ENCODE measurements around the gene ATP4B. TPM values are rescaled to one million over a fixed set of nuclear protein-coding genes. Genes with fewer than 3 reads are reported as not detected.
A peak's percentile ranks its signal among the peaks of the same experiment; 100 is the strongest.

Gene ATP4B
- total RNA-seq, 1 experiment from 2014 or later: not detected

- Histone ChIP-seq H3K9me3 (replicated peaks) (0 out of 2 replicates have a peak, but pooled peaks cover 4% of the 10 kb centered on the region), H3K27ac (no peak overlapping the region), H3K27me3 (replicated peaks) (no peaks in the 10 kb centered on the region), H3K4me3 (no peak overlapping the region), H3K4me1 (replicated peaks) (no peaks in the 10 kb centered on the region), H3K36me3 (no peaks in the 10 kb centered on the region; the same call in 1 of the 2 replicates)
- peak in 1 of 2 experiments; percentile 64 for DNase-seq (ENCODE audit: low read depth in 1 of 2, low spot score in 2 of 2)
Observed at GRCh38 chr13:113653264-113654174, 4.5 kb downstream of the ATP4B start.

- Histone ChIP-seq H3K27me3 (replicated peaks) (no peaks in the 10 kb centered on the region), H3K27ac (no peak overlapping the region), H3K9me3 (replicated peaks) (0 out of 2 replicates have a peak, but pooled peaks cover 4% of the 10 kb centered on the region), H3K36me3 (peaks cover 4% of the 10 kb centered on the region; the same call in 1 of the 2 replicates), H3K4me3 (no peak overlapping the region), H3K4me1 (replicated peaks) (no peaks in the 10 kb centered on the region)
- peak in 1 of 2 experiments; percentile 58 for DNase-seq (ENCODE audit: low read depth in 1 of 2, low spot score in 2 of 2)
Observed at GRCh38 chr13:113652404-113653263, 5.4 kb downstream of the ATP4B start.

- H3K36me3 ChIP-seq: peaks cover 4% of the 10 kb centered on the region; the same call in 1 of the 2 replicates
- no peaks in the 10 kb centered on the region for H3K27me3 ChIP-seq (replicated peaks)
- H3K4me3 ChIP-seq: no peak overlapping the region
- H3K9me3 ChIP-seq (replicated peaks): 0 out of 2 replicates have a peak, but pooled peaks cover 4% of the 10 kb centered on the region
- peaks cover 7% of the 10 kb centered on the region for H3K4me1 ChIP-seq (replicated peaks)
- no peak overlapping the region for H3K27ac ChIP-seq
- DNase-seq (ENCODE audit: low read depth in 1 of 2, low spot score in 2 of 2): peak in 1 of 2 experiments; percentile 69
Observed at GRCh38 chr13:113651511-113652403, 6.2 kb downstream of the ATP4B start.

- Histone ChIP-seq H3K4me3 (no peak overlapping the region), H3K36me3 (peaks cover 4% of the 10 kb centered on the region; the same call in 1 of the 2 replicates), H3K9me3 (replicated peaks) (0 out of 2 replicates have a peak, but pooled peaks cover 3% of the 10 kb centered on the region), H3K27me3 (replicated peaks) (no peaks in the 10 kb centered on the region), H3K27ac (no peak overlapping the region), H3K4me1 (replicated peaks) (peaks cover 7% of the 10 kb centered on the region)
- DNase-seq (ENCODE audit: low read depth in 1 of 2, low spot score in 2 of 2): peak in 1 of 2 experiments; percentile 54
Observed at GRCh38 chr13:113650731-113651148, 7.3 kb downstream of the ATP4B start.

- H3K36me3 ChIP-seq: peaks cover 4% of the 10 kb centered on the region; the same call in 1 of the 2 replicates
- peak in 1 of 2 experiments; percentile 54 for DNase-seq (ENCODE audit: low read depth in 1 of 2, low spot score in 2 of 2)
- no peak overlapping the region for H3K27ac ChIP-seq
- no peak overlapping the region for H3K4me3 ChIP-seq
- H3K4me1 ChIP-seq (replicated peaks): peaks cover 7% of the 10 kb centered on the region
- H3K27me3 ChIP-seq (replicated peaks): no peaks in the 10 kb centered on the region
- no peaks in the 10 kb centered on the region for H3K9me3 ChIP-seq (replicated peaks)
Observed at GRCh38 chr13:113650275-113650674, 7.7 kb downstream of the ATP4B start.

- H3K4me3 ChIP-seq: no peak overlapping the region
Observed at GRCh38 chr13:113649212-113649611, 8.8 kb downstream of the ATP4B start.

GRCh38 chr13:113648216-113648610 is 9.8 kb downstream of the ATP4B start:
- Histone ChIP-seq H3K4me3 (no peak overlapping the region), H3K27me3 (replicated peaks) (no peaks in the 10 kb centered on the region), H3K4me1 (replicated peaks) (peaks cover 7% of the 10 kb centered on the region), H3K9me3 (replicated peaks) (no peaks in the 10 kb centered on the region), H3K27ac (no peak overlapping the region), H3K36me3 (peaks cover 17% of the 10 kb centered on the region)
- DNase-seq (ENCODE audit: low read depth in 1 of 2, low spot score in 2 of 2): peak in 1 of 2 experiments; percentile 59

More at GRCh38 chr13:113649212-113649611, 8.8 kb downstream of the ATP4B start:
- H3K36me3 ChIP-seq: peaks cover 11% of the 10 kb centered on the region
- no peaks in the 10 kb centered on the region for H3K9me3 ChIP-seq (replicated peaks)
- peaks cover 7% of the 10 kb centered on the region for H3K4me1 ChIP-seq (replicated peaks)
- peak in 1 of 2 experiments; percentile 61 for DNase-seq (ENCODE audit: low read depth in 1 of 2, low spot score in 2 of 2)
- H3K27me3 ChIP-seq (replicated peaks): no peaks in the 10 kb centered on the region
- no peak overlapping the region for H3K27ac ChIP-seq

GRCh38 chr13:113647351-113648215 is 10.4 kb downstream of the ATP4B start:
- Histone ChIP-seq H3K9me3 (replicated peaks) (no peaks in the 10 kb centered on the region), H3K4me3 (no peak overlapping the region), H3K4me1 (replicated peaks) (peaks cover 7% of the 10 kb centered on the region), H3K27ac (no peak overlapping the region), H3K36me3 (peaks cover 22% of the 10 kb centered on the region), H3K27me3 (replicated peaks) (no peaks in the 10 kb centered on the region)
- DNase-seq (ENCODE audit: low read depth in 1 of 2, low spot score in 2 of 2): peak; percentile 64 to 82

GRCh38 chr13:113646921-113647340 is 11.1 kb downstream of the ATP4B start:
- H3K4me1 ChIP-seq (replicated peaks): peaks cover 7% of the 10 kb centered on the region

GRCh38 chr13:113646376-113646775 is 11.6 kb downstream of the ATP4B start:
- DNase-seq (ENCODE audit: low read depth in 1 of 2, low spot score in 2 of 2): peak in 1 of 2 experiments; percentile 57
- H3K36me3 ChIP-seq: peaks cover 34% of the 10 kb centered on the region
- peaks cover 7% of the 10 kb centered on the region for H3K4me1 ChIP-seq (replicated peaks)
- H3K27ac ChIP-seq: no peak overlapping the region
- H3K27me3 ChIP-seq (replicated peaks): no peaks in the 10 kb centered on the region
- no peak overlapping the region for H3K4me3 ChIP-seq
- H3K9me3 ChIP-seq (replicated peaks): no peaks in the 10 kb centered on the region

More at GRCh38 chr13:113646921-113647340, 11.1 kb downstream of the ATP4B start:
- H3K27me3 ChIP-seq (replicated peaks): no peaks in the 10 kb centered on the region
- no peaks in the 10 kb centered on the region for H3K9me3 ChIP-seq (replicated peaks)
- peak in 1 of 2 experiments; percentile 58 for DNase-seq (ENCODE audit: low read depth in 1 of 2, low spot score in 2 of 2)
- no peak overlapping the region for H3K4me3 ChIP-seq
- H3K36me3 ChIP-seq: peaks cover 29% of the 10 kb centered on the region
- H3K27ac ChIP-seq: no peak overlapping the region

- no peaks in the 10 kb centered on the region for H3K9me3 ChIP-seq (replicated peaks)
- no peak overlapping the region for H3K27ac ChIP-seq
- peaks cover 7% of the 10 kb centered on the region for H3K4me1 ChIP-seq (replicated peaks)
- no peaks in the 10 kb centered on the region for H3K27me3 ChIP-seq (replicated peaks)
- peak in 1 of 2 experiments; percentile 43 for DNase-seq (ENCODE audit: low read depth in 1 of 2, low spot score in 2 of 2)
- H3K4me3 ChIP-seq: no peak overlapping the region
- peaks cover 43% of the 10 kb centered on the region for H3K36me3 ChIP-seq
Observed at GRCh38 chr13:113645329-113645728, 12.7 kb downstream of the ATP4B start.

GRCh38 chr13:113644800-113645199 is 13.2 kb downstream of the ATP4B start:
- H3K36me3 ChIP-seq: peaks cover 49% of the 10 kb centered on the region
- H3K9me3 ChIP-seq (replicated peaks): no peaks in the 10 kb centered on the region
- H3K27ac ChIP-seq: no peak overlapping the region
- H3K4me1 ChIP-seq (replicated peaks): peaks cover 7% of the 10 kb centered on the region
- no peak overlapping the region for H3K4me3 ChIP-seq
- no peaks in the 10 kb centered on the region for H3K27me3 ChIP-seq (replicated peaks)
- no peak for DNase-seq (ENCODE audit: low read depth in 1 of 2, low spot score in 2 of 2)

Measured in SJSA1 (cell line).